HL-60 (cell line): Measurements from ENCODE around the gene FHDC1.

Experiments
- GABPA ChIP-seq: IDR thresholded peaks from 2 replicates; pipeline ENCODE4 v1.6.1; 2012; ENCODE audit warnings: low read depth
- POLR2AphosphoS5 ChIP-seq: IDR thresholded peaks from 2 replicates; pipeline ENCODE4 v1.6.1; 2012; ENCODE audit warnings: low read depth
- TF ChIP-seq, protein P1 (sequence below): IDR thresholded peaks from one replicate; pipeline ENCODE4 v1.5.1; 2011; ENCODE audit warnings: low read length, control low read depth, inconsistent platforms; ENCODE audit not compliant: insufficient read depth
- TF ChIP-seq, protein P2 (sequence below): IDR thresholded peaks from 2 replicates; pipeline ENCODE4 v1.6.1; 2012; ENCODE audit warnings: low read depth; ENCODE audit not compliant: insufficient replicate concordance

- TF ChIP-seq, protein P1, sequence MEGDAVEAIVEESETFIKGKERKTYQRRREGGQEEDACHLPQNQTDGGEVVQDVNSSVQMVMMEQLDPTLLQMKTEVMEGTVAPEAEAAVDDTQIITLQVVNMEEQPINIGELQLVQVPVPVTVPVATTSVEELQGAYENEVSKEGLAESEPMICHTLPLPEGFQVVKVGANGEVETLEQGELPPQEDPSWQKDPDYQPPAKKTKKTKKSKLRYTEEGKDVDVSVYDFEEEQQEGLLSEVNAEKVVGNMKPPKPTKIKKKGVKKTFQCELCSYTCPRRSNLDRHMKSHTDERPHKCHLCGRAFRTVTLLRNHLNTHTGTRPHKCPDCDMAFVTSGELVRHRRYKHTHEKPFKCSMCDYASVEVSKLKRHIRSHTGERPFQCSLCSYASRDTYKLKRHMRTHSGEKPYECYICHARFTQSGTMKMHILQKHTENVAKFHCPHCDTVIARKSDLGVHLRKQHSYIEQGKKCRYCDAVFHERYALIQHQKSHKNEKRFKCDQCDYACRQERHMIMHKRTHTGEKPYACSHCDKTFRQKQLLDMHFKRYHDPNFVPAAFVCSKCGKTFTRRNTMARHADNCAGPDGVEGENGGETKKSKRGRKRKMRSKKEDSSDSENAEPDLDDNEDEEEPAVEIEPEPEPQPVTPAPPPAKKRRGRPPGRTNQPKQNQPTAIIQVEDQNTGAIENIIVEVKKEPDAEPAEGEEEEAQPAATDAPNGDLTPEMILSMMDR: no peak
- TF ChIP-seq GABPA: no peak
- TF ChIP-seq, protein P2, sequence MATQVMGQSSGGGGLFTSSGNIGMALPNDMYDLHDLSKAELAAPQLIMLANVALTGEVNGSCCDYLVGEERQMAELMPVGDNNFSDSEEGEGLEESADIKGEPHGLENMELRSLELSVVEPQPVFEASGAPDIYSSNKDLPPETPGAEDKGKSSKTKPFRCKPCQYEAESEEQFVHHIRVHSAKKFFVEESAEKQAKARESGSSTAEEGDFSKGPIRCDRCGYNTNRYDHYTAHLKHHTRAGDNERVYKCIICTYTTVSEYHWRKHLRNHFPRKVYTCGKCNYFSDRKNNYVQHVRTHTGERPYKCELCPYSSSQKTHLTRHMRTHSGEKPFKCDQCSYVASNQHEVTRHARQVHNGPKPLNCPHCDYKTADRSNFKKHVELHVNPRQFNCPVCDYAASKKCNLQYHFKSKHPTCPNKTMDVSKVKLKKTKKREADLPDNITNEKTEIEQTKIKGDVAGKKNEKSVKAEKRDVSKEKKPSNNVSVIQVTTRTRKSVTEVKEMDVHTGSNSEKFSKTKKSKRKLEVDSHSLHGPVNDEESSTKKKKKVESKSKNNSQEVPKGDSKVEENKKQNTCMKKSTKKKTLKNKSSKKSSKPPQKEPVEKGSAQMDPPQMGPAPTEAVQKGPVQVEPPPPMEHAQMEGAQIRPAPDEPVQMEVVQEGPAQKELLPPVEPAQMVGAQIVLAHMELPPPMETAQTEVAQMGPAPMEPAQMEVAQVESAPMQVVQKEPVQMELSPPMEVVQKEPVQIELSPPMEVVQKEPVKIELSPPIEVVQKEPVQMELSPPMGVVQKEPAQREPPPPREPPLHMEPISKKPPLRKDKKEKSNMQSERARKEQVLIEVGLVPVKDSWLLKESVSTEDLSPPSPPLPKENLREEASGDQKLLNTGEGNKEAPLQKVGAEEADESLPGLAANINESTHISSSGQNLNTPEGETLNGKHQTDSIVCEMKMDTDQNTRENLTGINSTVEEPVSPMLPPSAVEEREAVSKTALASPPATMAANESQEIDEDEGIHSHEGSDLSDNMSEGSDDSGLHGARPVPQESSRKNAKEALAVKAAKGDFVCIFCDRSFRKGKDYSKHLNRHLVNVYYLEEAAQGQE: no peak
- no peak for TF ChIP-seq POLR2AphosphoS5
Observed at GRCh38 chr4:152999346-153000075, 63.4 kb downstream of the FHDC1 start.
